HL-60 (cell line): ENCODE results near the gene SBK1.

Experiments used
- DNase-seq, 2 experiments: peaks; one replicate each; pipeline ENCODE4 v3.0.0-alpha.2; 2010 to 2020; ENCODE audit warnings: low read depth in 1 of 2, low spot score in 1 of 2
- H3K27ac ChIP-seq: fragments of 250-450 bp; sonication (Bioruptor Pico); replicated peaks from 2 replicates; pipeline ENCODE4 v1.5.1; 2020; ENCODE audit warnings: mild to moderate bottlenecking, moderate library complexity
- H3K27me3 ChIP-seq: fragments of 250-450 bp; sonication (Bioruptor Pico); 2 replicates; pipeline ENCODE4 v1.5.1; 2021; ENCODE audit warnings: mild to moderate bottlenecking, moderate library complexity; ENCODE audit not compliant: insufficient read depth, poor library complexity, severe bottlenecking
- H3K4me3 ChIP-seq: replicated peaks from 2 replicates; pipeline ENCODE4 v1.5.1; 2011; ENCODE audit warnings: mild to moderate bottlenecking, control low read depth, low read length; ENCODE audit not compliant: insufficient read depth
- CTCF ChIP-seq: IDR thresholded peaks from one replicate; pipeline ENCODE4 v1.5.1; 2011; ENCODE audit warnings: low read length, control low read depth, inconsistent platforms; ENCODE audit not compliant: insufficient read depth
- GABPA ChIP-seq: IDR thresholded peaks from 2 replicates; pipeline ENCODE4 v1.6.1; 2012; ENCODE audit warnings: low read depth
- POLR2AphosphoS5 ChIP-seq: IDR thresholded peaks from 2 replicates; pipeline ENCODE4 v1.6.1; 2012; ENCODE audit warnings: low read depth
- REST ChIP-seq: IDR thresholded peaks from 2 replicates; pipeline ENCODE4 v1.6.1; 2012; ENCODE audit warnings: low read depth; ENCODE audit not compliant: insufficient replicate concordance
- SPI1 ChIP-seq: IDR thresholded peaks from 2 replicates; pipeline ENCODE4 v1.6.1; 2012; ENCODE audit warnings: low read depth, mild to moderate bottlenecking, borderline replicate concordance

SBK1 gene

GRCh38 chr16:28257256-28257655, 35.1 kb upstream of the SBK1 start:
- Histone ChIP-seq H3K4me3 (no peak overlapping the region), H3K27ac (no peak overlapping the region), H3K27me3 (no peaks in the 10 kb centered on the region)
- TF ChIP-seq REST (no peak), SPI1 (no peak), GABPA (no peak), CTCF (no peak), POLR2AphosphoS5 (no peak)
- no peak for DNase-seq

- no peak for DNase-seq
- no peak for TF ChIP-seq SPI1
- no peak for TF ChIP-seq GABPA
- TF ChIP-seq CTCF = no peak
- TF ChIP-seq REST = no peak
- TF ChIP-seq POLR2AphosphoS5 = no peak
- Histone ChIP-seq H3K27ac (no peak overlapping the region), H3K27me3 (no peaks in the 10 kb centered on the region), H3K4me3 (no peak overlapping the region)
These were observed 33.8 kb upstream of the SBK1 start for GRCh38 chr16:28258567-28258966.

- H3K27me3 ChIP-seq = no peaks in the 10 kb centered on the region
- no peak overlapping the region for H3K4me3 ChIP-seq
- no peak for DNase-seq
- TF ChIP-seq CTCF = no peak
- TF ChIP-seq REST = no peak
- no peak for TF ChIP-seq POLR2AphosphoS5
- no peak overlapping the region for H3K27ac ChIP-seq
These were observed 33.1 kb upstream of the SBK1 start for GRCh38 chr16:28259091-28259780.
